SW 1271 (cell line): ENCODE results near the gene LY6G5B.

Source experiments
- DNase-seq, 2 experiments: peaks; one replicate each; lab custom pipeline; 2025; lab: John Stamatoyannopoulos, UW

Gene LY6G5B

DNA sequence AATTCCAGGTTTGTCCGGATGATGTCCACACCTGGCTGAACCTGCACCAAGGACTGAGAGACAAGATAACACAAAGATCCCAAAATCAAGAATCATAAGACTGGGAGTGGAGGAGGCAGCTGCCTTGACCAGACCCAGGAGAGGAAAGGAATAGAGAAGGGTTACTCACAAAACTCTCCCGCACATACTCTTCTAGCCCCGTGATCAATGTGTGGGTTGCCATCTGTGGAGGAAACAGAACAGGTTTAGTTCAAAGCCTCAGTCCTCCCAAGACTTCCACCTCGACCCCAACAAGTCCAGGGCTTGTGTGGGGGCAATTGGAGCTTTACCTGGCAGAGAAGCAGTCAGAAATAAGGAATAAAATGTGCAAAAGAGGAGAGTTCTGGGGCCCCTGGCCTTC lies 28.4 kb upstream of the LY6G5B start:
- DNase-seq = no peak

DNA sequence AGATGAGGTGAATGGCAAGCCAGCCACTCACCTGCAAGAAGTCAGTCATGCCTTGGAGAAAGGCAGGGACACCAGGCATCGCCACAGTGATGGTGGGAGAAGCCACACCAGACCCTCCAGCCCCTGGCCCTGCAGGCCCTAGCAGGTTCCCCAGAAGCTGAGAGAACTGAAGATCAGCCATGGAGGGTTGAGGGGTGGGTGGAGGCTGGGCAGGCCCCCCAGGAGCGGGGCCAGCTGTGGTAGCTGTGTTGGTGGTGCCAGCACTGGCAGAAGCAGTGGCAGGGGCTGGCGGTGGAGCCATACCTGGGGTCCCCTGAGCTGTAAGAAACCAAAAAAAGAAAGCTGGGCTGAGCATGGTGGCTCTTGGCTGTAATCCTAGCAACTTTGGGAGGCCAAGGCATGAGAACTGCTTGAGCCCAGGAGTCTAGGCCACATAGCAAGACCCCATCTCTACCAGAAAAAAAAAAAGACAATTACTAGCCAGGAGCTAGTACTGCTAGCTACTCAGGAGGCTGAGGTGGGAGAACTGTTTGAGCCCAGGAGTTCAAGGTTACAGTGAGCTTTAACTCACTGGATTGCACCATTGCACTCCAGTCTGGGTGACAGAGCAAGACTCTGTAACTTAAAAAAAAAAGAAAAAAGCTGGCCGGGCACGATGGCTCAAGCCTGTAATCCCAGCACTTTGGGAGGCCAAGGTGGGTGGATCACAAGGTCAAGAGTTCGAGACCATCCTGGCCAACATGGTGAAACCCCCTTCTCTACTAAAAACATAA lies 26.8 kb upstream of the LY6G5B start:
- DNase-seq = no peak

DNA sequence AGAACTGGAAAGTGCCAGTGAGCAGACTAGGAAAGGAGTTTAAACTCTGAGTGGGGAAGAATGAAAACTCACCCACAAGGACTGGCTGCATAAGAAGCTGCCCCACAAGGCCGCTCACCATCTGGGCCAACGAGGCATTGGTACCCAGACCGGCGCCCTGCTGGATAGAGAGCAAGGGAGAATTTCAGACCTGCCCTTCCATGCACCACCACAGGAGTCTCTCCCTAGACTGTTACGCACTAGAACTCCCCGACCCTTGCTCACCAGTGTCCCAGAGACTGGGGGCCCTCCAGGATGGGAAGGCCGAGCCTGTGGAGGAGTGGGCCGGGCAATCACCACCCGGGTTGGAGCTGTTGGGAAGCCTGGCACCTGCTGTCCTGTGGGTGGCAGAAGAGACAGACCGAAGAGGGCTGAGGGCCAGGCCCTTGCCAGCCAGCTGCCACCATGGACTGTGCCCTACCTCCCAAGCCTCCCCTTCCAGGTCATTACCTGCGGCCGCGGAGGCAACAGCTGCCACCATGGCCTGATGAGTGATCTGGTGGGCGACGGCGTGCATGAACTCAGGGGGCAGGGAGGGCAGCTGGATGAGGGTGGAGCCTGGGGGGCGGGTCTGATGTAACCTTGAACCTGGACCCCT lies 25.8 kb upstream of the LY6G5B start:
- no peak for DNase-seq

DNA sequence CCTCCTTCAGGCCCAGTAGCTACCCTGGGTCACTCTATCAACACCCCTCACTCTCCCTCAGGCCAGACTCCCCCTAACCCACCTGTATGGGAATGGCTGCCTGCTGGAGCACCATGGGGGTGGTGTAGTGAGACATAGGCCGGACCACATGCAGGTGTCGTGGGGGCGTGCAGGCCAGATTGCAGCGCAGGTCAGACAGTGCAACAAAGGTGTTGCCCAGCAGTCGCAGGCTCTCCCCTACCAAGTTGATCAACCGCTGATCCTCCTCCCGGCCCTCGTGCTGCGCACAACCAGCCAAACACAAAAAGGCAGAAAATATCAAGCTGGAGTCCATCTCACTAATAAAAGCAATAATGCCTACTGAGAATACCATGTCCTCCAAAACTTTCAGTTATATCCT lies 24.5 kb upstream of the LY6G5B start:
- no peak for DNase-seq

DNA sequence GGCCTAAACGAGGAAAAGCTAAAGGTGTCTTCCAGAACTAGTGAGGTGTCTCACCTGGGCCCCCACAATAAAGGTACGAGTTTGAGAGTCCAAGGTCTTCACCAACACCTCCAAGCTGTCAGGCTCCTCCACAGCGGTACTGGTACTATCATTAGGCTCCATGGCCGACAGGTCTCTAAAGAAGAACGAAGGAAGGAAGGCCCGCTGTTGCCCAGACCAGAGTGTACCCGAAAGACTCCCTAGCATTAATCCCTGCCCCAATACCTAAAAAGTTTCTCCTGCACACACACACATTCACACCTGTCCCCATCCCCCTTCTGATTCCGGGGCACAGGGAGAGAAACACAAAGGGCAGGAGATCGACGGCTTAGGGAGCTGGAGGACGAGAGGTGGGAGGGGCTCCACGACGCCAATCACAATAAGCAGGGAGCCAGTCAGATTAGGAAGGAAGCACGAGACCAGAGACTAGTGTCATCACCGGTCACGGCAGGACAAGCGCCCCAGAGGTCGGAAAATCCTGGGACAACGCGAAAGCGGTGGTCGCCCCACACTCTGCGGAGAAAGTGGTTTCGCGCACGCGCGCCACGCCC lies 18.1 kb upstream of the LY6G5B start:
- peak; percentile 68 to 83 for DNase-seq

DNA sequence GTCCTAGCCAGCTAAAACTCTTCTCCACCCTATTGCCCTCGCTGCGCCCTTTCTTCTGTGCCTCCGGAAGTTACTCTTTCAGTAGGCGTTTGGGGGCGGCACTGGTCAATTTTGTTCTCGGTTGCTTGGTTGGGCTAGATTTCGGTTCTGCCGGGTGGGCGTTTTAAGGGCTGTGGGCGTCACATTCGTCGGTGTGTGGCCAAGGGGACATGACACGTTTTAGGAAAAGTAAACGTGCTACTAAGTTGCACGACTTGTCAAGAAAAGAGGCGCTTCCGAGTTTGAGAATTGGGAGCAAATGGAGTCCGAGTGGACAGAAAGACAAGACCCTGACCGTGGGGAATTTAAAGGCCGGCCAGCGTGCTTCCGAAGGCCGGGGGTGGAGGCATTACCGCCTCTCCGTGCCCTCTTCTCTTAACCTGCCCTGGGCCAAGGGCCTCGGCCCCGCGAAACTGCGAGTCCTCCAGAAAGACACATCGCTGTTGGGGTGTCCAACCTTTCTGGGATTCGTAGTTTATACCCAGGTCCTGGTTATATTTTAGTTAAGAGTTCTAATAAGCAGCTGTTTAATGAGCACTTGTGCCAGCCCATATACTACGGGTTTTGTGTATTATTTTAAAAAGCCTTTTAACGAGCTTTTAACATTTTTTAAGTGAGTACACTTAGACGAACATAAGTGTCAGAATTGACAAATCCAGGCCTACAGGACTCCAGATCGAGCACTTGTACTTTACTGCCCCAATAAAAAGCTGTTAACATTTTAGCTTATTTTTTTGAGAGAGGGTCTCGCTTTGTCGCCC lies 16.7 kb upstream of the LY6G5B start:
- DNase-seq = peak; percentile 95 to 99

DNA sequence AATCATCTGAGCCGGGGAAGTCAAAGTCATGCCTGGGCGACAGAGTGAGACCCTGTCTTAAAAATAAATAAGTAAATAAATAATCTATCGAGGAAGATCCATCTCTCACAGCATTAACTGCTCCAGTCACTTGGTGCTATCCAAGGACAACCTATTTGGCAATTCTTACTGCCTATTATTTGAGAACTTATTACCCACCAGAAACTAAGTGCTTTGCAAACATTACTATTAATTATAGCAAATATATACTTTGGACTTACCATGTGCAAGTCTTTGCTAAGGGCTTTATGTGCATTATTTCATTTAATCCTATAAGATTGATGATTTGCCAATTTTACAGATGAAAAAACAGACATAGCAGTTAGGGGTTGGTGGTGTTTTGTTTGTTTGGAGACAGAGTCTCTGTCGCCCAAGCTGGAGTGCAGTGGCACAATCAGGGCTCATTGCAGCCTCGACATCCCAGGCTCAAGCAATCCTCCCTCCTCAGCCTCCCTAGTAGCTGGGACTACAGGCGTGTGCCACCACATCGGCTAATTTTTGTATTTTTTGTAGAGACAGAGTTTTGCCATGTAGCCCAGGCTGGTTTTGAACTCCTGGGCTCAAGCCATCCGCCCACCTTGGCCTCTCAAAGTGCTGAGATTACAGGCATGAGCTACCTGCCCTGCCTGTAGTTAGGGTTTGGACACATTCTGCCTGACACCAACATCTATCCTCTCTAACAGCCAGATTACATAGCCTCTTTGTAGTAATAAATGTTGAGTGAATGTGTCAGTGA lies 15.0 kb upstream of the LY6G5B start:
- no peak for DNase-seq

DNA sequence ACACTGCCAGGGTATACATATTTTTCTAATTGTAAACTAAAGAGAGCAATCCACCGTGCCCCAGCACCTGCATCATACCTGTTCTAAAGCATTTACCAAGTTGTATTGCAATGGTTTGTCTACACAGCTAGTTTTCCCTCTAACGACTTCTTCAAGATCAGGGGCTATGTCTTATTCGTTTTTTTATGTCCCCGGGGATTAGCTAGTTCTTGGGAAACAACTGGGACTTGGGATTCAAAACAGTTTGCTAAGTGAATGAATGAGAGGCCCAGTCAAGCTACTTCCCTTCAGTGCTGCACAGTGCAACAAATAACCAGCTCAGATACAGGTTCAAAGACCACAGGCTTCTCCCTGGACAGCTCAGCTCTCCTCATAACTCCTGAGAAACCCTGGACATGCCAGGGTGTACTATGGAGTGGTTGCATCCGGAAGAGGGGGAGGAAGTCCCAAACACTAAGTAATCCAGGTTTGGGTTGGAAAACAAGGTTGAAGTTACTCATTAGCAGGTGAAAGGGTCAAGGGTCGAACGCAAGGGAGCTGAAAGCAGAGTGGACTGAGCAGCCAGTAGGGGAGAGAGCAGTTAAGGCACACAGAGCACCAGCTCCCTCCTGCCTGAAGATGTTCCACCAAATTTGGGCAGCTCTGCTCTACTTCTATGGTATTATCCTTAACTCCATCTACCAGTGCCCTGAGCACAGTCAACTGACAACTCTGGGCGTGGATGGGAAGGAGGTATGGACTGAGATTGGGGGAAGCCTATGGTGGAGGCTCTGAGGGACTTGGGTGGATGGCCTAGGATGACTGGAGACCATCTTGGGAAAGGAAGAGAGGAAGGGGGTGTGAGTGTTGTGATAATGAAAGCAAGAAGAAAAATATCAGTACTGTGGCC lies 14.2 kb upstream of the LY6G5B start, which contains the start of gene APOM:
Gene APOM, plus strand, starts transcription at position 546 of the 889 bp plus-strand sequence. Its CDS starts 73 bp downstream, at position 619.
- no peak for DNase-seq

DNA sequence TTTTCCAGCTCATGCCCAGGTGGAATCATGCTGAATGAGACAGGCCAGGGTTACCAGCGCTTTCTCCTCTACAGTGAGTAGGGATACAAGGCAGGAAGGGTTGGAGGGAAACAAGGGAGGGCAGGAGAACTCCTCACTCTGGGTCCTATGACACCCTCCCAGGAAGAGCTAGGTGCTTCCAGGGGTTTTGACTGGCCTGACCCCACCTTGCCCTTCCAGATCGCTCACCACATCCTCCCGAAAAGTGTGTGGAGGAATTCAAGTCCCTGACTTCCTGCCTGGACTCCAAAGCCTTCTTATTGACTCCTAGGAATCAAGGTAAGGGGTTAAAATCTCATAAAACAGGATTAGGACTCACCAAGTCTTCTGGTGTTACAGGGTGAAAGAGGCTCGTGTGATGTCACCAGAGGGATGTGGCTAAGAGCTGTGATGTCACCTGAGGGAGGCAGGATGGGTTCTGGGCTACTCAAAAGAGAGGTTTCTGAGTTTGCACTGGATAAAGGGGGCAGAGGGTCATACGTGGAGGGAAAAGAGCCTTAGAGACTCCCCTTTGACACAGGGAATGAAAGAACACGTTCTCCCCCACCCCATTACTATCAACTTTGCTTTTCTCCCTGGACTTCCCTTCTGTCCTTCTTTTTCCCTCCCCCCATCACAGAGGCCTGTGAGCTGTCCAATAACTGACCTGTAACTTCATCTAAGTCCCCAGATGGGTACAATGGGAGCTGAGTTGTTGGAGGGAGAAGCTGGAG lies 12.2 kb upstream of the LY6G5B start:
- no peak for DNase-seq

DNA sequence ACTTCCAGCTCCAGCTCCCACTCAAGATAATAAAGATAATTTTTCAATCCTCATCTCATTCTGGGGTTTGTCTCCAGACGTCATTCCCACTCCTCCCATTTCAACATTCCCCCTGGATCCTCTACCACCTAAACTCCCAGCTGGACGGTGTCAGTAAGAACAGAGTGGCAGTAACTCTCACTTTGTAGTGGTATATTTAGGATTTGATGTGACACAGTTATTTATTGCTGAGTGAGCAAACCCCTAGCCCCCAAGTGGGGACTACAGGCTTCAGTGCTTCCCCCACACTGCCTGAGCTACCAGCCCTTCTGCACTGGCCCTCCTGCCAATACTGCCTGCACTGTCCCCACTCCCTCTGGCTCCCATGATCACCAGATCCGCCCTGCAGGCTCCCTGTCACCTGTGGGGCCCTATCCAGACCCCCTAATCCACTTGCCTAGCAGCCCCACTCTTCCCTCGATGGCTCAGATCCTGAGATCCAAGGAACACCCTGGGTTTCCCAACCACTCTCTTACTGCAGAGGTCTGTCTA lies 11.6 kb upstream of the LY6G5B start:
- DNase-seq = no peak

DNA sequence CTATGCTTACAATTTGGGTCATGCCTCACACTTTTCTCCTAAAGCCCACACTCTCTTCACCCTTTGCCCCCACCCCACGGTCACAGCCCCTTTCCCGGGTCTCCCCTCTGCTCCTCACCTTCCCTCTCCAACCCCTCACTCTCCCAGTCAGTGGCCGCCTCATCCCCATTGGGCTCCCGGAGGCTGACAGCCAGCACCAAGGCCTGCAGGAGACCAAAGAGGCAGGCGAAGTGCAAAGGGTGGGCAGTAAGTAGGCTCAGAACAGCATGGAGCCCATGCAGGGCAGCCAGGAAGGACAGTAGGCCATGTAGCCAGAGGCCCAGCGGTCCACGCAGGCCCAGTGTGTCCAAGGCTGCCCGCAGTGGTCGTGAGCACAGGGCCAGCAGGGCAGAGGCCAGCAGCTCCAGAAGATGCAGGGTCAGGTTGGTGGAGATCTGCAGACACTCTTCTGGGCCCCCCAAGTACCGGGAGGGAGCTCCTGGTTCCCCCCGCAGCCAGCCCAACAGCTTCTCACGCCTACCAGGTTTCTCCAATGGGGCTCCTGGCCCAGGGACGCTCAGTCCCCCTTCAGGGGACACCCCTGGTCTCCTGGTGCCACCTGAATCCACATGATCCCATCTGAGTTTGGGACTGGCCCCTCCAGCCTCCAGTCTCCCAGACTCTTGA lies 10.7 kb upstream of the LY6G5B start:
- DNase-seq = no peak

DNA sequence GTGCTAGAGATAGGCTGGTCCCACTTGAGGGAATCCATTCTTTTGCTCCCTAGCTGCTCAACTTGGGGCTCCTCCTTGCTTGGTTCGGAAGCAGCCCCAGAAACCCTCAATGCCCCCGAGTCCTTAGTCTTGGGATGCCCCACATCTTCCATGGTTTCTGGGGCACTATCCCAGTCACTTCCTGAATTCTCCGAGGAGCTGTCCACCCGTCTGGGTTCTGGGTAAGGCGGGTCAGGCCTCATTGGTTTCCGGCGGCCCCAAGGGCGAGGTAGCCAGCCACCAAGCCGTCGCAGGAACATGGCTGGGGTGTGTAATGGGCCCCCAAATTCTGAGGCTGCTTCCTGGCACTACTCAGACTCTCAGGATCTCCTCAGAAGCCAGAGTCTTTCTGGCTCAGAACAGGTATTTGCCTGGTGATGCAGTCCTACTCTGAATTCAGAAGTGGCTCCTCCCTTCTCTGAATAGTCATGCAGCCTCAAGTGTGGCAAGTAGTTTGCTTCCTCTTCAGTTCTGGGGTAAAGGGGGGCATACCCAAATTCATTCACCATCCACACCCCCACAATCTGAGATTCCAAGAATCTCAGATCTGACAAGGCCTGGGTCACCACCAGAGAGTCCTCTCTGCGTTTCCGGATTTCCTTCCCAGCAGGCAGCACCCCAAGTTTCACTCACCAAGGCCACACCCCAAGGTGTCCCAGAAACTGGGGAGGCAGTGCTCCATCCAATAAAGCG lies 10.0 kb upstream of the LY6G5B start:
- peak in 1 of 2 experiments; percentile 16 for DNase-seq

DNA sequence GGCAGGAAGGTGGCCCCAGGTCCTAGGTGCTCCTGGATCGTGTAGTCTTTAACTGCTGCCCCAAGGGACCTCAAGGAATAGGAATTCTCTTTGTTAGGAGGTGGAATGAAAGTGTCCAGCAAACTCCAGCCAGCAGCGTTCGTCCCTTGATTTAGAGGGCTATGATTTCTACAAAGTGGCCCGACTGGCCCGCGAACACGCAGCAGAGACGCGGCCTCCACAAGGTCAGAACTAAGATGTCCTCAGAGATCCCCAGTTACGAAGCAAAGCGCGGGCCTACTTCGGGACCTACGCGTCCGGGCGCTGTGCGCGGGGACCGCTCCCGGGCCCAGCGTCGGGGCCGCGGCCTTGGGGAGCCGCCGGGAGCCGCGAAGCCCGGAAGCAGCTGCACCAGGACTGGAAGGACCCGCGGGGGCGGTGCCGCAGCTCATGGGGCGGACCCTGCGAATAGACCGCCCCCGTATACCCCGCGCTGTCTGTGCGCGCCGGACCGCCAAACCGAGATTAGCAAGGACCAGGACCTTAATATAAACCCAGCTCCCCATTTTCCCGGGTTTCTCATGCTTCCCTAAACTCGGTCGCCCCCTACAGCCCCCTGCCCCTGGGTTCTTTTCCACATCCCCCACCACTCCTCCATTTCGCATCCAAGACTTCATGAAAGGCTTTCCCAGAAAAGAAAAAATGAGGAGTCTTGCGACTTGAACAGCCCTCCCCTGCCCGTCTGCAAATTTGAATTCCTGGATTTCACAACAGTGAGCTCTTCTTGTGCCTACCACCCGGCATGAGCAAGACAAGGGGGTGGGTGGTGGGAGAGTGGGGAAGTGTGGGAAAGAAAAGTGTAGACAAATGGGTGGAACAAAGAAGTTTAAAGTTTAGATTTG lies 9.2 kb upstream of the LY6G5B start, which contains the start of gene C6orf47:
Gene C6orf47, minus strand, starts transcription at position 398 of the 881 bp plus-strand sequence. CDS start 831 bp downstream, outside the sequence.
- DNase-seq = peak in 1 of 2 experiments; percentile 82

DNA sequence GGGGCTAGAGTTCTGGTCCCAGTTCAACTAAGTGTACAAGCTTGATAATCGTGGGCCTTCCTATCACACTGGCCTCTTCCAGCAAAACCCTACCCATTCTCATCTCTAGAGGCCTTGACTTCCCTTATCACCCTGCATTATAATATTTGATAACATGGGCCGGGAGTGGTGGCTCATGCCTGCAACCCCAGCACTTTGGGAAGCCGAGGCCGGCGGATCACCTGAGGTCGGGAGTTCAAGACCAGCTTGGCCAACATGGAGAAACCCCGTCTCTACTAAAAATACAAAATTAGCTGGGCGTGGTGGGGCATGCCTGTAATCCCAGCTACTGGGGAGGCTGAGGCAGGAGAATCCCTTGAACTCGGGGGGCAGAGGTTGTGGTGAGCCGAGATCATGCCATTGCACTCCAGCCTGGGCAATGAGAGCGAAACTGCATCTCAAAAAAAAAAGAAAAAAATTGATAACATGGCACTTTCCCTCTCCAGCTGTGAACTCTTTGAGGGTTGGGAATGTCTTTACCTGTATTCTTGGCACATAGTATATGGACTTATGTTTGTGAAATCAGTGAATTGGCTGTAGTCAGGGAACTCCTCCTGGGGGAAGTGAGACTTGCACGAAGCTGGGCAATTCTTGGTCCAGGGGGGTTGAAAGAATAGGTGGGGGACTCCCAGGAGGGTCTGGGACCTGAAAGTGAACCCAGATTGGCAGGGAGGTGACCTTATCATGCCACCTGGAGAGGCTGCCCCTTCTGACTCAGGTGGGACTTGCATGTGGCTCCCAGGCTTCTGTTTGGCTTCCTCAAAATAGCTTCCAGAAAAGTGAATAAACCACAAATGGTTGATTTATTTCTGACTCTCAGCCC lies 8.3 kb upstream of the LY6G5B start:
- DNase-seq = no peak

DNA sequence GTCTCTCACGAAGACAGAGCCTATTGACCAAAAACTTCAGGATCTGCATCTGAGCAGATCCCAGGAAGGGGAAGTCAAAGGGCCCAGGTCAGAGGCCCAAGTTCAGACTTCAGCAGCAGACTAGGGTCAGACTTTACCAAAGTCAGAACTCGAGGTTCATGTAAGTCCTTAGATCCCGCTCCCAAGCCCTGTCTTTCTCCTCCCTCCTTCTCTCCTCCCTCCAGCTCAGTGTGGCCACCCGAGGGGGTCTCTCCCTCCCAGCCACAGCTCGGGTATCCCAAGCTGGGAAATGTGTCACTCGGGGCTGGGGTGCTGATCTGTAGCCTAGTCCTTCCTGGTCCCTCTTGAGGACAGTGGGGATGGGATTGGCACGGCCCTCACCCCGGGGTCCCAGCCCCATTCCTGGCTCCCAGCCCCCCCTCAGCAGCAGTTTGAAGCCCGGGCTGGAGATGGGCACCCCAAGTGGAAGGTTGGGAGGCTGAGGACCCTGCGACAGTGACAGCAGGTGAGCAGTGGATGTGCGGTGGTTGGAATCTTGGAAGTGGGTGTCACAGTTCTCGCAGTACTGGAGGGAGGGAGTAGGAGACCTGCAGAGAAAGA lies 7.6 kb upstream of the LY6G5B start:
- DNase-seq = no peak
